Tibial nerve (tissue), 3 donors: ENCODE data around the gene CLIP2.

Experiments used
- CTCF ChIP-seq, 5 experiments: fragments of 200-600 bp in 3 of 5; fragments of 450-650 bp in 2 of 5; sonication (generic) in 3 of 5; IDR thresholded peaks; one replicate each; pipeline ENCODE4 v1.5.1; 2016 to 2019; ENCODE audit warnings: antibody characterized with exemption in 5 of 5, mild to moderate bottlenecking in 3 of 5, moderate library complexity in 2 of 5
- POLR2A ChIP-seq, 2 donors: fragments of 450-650 bp; IDR thresholded peaks; one replicate each; pipeline ENCODE4 v1.6.1; 2017; ENCODE audit warnings: antibody characterized with exemption in 2 of 2, mild to moderate bottlenecking in 2 of 2, moderate library complexity in 2 of 2

GRCh38 chr7:74424291-74424880 is 135.2 kb downstream of the CLIP2 start:
- TF ChIP-seq CTCF (IDR thresholded peaks at IDR 0.05) (no peak), POLR2A (IDR thresholded peaks at IDR 0.05) (no peak)
